Spleen (tissue), 11 donors: ENCODE measurements around the gene XPR1. TPM values are rescaled to one million over a fixed set of nuclear protein-coding genes. Genes with fewer than 3 reads are reported as not detected.
A peak's percentile ranks its signal among the peaks of the same experiment; 100 is the strongest.

Experiments used
- DNase-seq: peaks from one replicate; pipeline ENCODE4 v3.0.0-alpha.2; 2020
- H3K27ac ChIP-seq, 8 donors: fragments of 200-600 bp; sonication (generic) in 7 of 8; 1 replicate in 4 of 8; 2 replicates in 4 of 8; pipeline versions ENCODE4 v1.5.0 to v1.8.0; 2016 to 2021; ENCODE audit warnings: inconsistent platforms in 4 of 8, mild to moderate bottlenecking in 4 of 8, moderate library complexity in 1 of 8
- H3K27me3 ChIP-seq, 7 donors: fragments of 200-600 bp; sonication (generic) in 6 of 7; replicated peaks in 1 of 7; 1 replicate in 4 of 7; 2 replicates in 3 of 7; pipeline versions ENCODE4 v1.5.0 to v1.8.0; 2016 to 2021; ENCODE audit warnings: inconsistent platforms in 3 of 7, mild to moderate bottlenecking in 1 of 7
- H3K36me3 ChIP-seq, 6 donors: fragments of 200-600 bp; sonication (generic) in 5 of 6; 1 replicate in 4 of 6; 2 replicates in 2 of 6; pipeline versions ENCODE4 v1.5.0 to v1.8.0; 2016 to 2021; ENCODE audit warnings: inconsistent platforms in 2 of 6
- H3K4me1 ChIP-seq, 6 donors: fragments of 200-600 bp; sonication (generic) in 5 of 6; 1 replicate in 3 of 6; 2 replicates in 3 of 6; pipeline versions ENCODE4 v1.5.0 to v1.8.0; 2016 to 2021; ENCODE audit warnings: inconsistent platforms in 3 of 6
- H3K4me3 ChIP-seq, 8 donors: fragments of 200-600 bp; sonication (generic) in 7 of 8; 1 replicate in 4 of 8; 2 replicates in 4 of 8; pipeline versions ENCODE4 v1.5.0 to v1.8.0; 2016 to 2021; ENCODE audit warnings: inconsistent platforms in 4 of 8, mild to moderate bottlenecking in 4 of 8, moderate library complexity in 2 of 8
- H3K9me3 ChIP-seq, 8 donors: fragments of 200-600 bp; sonication (generic) in 7 of 8; 1 replicate in 4 of 8; 2 replicates in 4 of 8; pipeline versions ENCODE4 v1.5.0 to v1.8.0; 2016 to 2021; ENCODE audit warnings: inconsistent platforms in 4 of 8
- CTCF ChIP-seq, 11 experiments: fragments of 200-600 bp in 7 of 11; fragments of 450-650 bp in 4 of 11; sonication (generic) in 4 of 11; IDR thresholded peaks in 8 of 11; conservative IDR thresholded peaks in 3 of 11; 1 replicate in 7 of 11; 2 replicates in 4 of 11; pipeline versions ENCODE4 v1.4.0 to v1.8.0; 2016 to 2021; ENCODE audit warnings: antibody characterized with exemption in 11 of 11, inconsistent platforms in 4 of 11, mild to moderate bottlenecking in 1 of 11
- POLR2A ChIP-seq, 3 donors: fragments of 450-650 bp; IDR thresholded peaks; one replicate each; pipeline ENCODE4 v1.5.1; 2017; ENCODE audit warnings: antibody characterized with exemption in 3 of 3, mild to moderate bottlenecking in 1 of 3
- POLR2AphosphoS5 ChIP-seq, 3 donors: sonication (generic); formaldehyde crosslinking; IDR thresholded peaks; one replicate each; pipeline ENCODE4 v1.5.1; 2017; ENCODE audit warnings: antibody characterized with exemption in 3 of 3
- WGBS, 5 donors: extraction: QIAGEN DNeasy Blood & Tissue Kit in 3 of 5; methylation state at CpG; one replicate each; pipeline versions ENCODE4 v1.1.5 to v1.1.7; 2013 to 2018; 5-methylcytosine and 5-hydroxymethylcytosine counted together
- intact Hi-C: fragments of 100-400 bp; cut with DNase I; formaldehyde crosslinking; loops from one replicate; pipeline ENCODE4 v1.15.0; 2023; ENCODE audit warnings: low total_unique reads
- polyA plus RNA-seq, 3 donors: library from polyadenylated mRNA; stranded (reverse); fragments of 200-250 nt; gene quantifications; one replicate each; pipeline ENCODE4 v1.2.1, GENCODE V29; 2013
- total RNA-seq, 7 donors: library from RNA; depleted of rRNA in 3 of 7; stranded (reverse); fragments of >200 nt in 3 of 7; fragmentation: NEBNext Ultra II Directional in 4 of 7; extraction: Animal tissue kit (Norgen Biotek cat#: 25700) in 4 of 7; gene quantifications; one replicate each; pipeline versions ENCODE4 v1.1.0 to v1.2.1, GENCODE V29; 2016 to 2021
- donor health status: healthy with polysubstance abuse.
- donor health status: DM: no; HTN: no; CAD: no; lungs with moderate emphysema.
- donor health status: DM: no; HTN: no; CAD: no.
- donor health status: Bipolar disorder and iron deficiency.
- donor health status: healthy.
- donor health status: DM: no; HTN: no; CAD: no.
- donor health status: DM: yes; HTN: yes; CAD: no.

The XPR1 gene
- total and polyA plus RNA-seq, 10 donors, result 2.3 to 26.8 (median 18.1) TPM

- DNase-seq, result no peak
- 16 to 24% (median 18%) methylated on average over 11 to 14 of the region's 14 CpGs for WGBS, 5 donors
- H3K36me3 ChIP-seq, result peaks cover 0 to 11% (median 0%) of the 10 kb centered on the region in 6 donors
- peak overlapping the region in 5 of 8 donors; percentile 5 to 46 (median 36) for H3K27ac ChIP-seq
- no peak for TF ChIP-seq CTCF (IDR thresholded peaks at IDR 0.05 in 8 of 11, conservative IDR thresholded peaks at IDR 0.05 in 3 of 11)
- TF ChIP-seq POLR2A (IDR thresholded peaks at IDR 0.05), result no peak
- peak in 2 of 3 donors; percentile 39 to 52 for TF ChIP-seq POLR2AphosphoS5 (IDR thresholded peaks at IDR 0.05)
- no peaks in the 10 kb centered on the region for H3K27me3 ChIP-seq
- no peak overlapping the region for H3K4me3 ChIP-seq
- H3K4me1 ChIP-seq, result peaks cover 4 to 24% (median 15%) of the 10 kb centered on the region in 6 donors
- H3K9me3 ChIP-seq, result no peaks in the 10 kb centered on the region
- intact Hi-C loops, result no loop called here
Measured at GRCh38 chr1:180926164-180926981, 294.6 kb downstream of the XPR1 start.

- Histone ChIP-seq H3K4me3 (no peak overlapping the region), H3K36me3 (peaks cover 0 to 11% (median 0%) of the 10 kb centered on the region in 6 donors), H3K9me3 (no peaks in the 10 kb centered on the region), H3K4me1 (peaks cover 4 to 24% (median 15%) of the 10 kb centered on the region in 6 donors), H3K27me3 (no peaks in the 10 kb centered on the region), H3K27ac (peak overlapping the region in 1 of 8 donors; percentile 46)
- DNase-seq, result no peak
- 84 to 100% (median 89%) methylated on average over 10 to 13 of the region's 13 CpGs for WGBS, 5 donors
- no peak for TF ChIP-seq POLR2A (IDR thresholded peaks at IDR 0.05)
- no peak for TF ChIP-seq POLR2AphosphoS5 (IDR thresholded peaks at IDR 0.05)
- TF ChIP-seq CTCF (IDR thresholded peaks at IDR 0.05 in 8 of 11, conservative IDR thresholded peaks at IDR 0.05 in 3 of 11), result no peak
- intact Hi-C loops, result no loop called here
Measured at GRCh38 chr1:180927348-180927747, 295.5 kb downstream of the XPR1 start.

- WGBS, 5 donors, result 72 to 77% (median 75%) methylated on average over 2 to 4 of the region's 4 CpGs
- H3K36me3 ChIP-seq, result peaks cover 0 to 11% (median 0%) of the 10 kb centered on the region in 6 donors
- no peak for DNase-seq
- H3K4me1 ChIP-seq, result peaks cover 4 to 24% (median 15%) of the 10 kb centered on the region in 6 donors
- no peaks in the 10 kb centered on the region for H3K27me3 ChIP-seq
- no peak for TF ChIP-seq POLR2A (IDR thresholded peaks at IDR 0.05)
- TF ChIP-seq CTCF (IDR thresholded peaks at IDR 0.05 in 8 of 11, conservative IDR thresholded peaks at IDR 0.05 in 3 of 11), result no peak
- TF ChIP-seq POLR2AphosphoS5 (IDR thresholded peaks at IDR 0.05), result no peak
- intact Hi-C loops, result no loop called here
- H3K4me3 ChIP-seq, result no peak overlapping the region
- H3K9me3 ChIP-seq, result no peaks in the 10 kb centered on the region
- H3K27ac ChIP-seq, result no peak overlapping the region
Measured at GRCh38 chr1:180927841-180928240, 296.0 kb downstream of the XPR1 start.
